HCT116 (cell line): ENCODE data around the gene NOL3.

Experiments used
- POLR2A ChIP-seq: IDR thresholded peaks from 2 replicates; pipeline ENCODE4 v1.7.0; 2011; ENCODE audit warnings: borderline replicate concordance; ENCODE audit not compliant: insufficient read depth, insufficient read length; ENCODE audit errors: extremely low read depth
- POLR2AphosphoS5 ChIP-seq: IDR thresholded peaks from 2 replicates; pipeline ENCODE4 v1.6.1; 2011; ENCODE audit warnings: mild to moderate bottlenecking, low read depth, low read length, moderate library complexity
- SIN3A ChIP-seq: IDR thresholded peaks from 2 replicates; pipeline ENCODE4 v1.6.1; 2012; ENCODE audit warnings: low read depth
- TF ChIP-seq, protein P1 (sequence below): IDR thresholded peaks from 2 replicates; pipeline ENCODE4 v1.6.1; 2012
- TF ChIP-seq, protein P2 (sequence below), 3 experiments: fragments of 200-600 bp in 1 of 3; sonication (generic) in 1 of 3; IDR thresholded peaks in 2 of 3; conservative IDR thresholded peaks in 1 of 3; 2 replicates each; pipeline ENCODE4 v1.5.1; 2012 to 2017; ENCODE audit warnings: low read depth in 2 of 3, low read length in 2 of 3, antibody characterized with exemption in 1 of 3, borderline replicate concordance in 1 of 3, control low read depth in 1 of 3, mild to moderate bottlenecking in 1 of 3, mixed read lengths in 1 of 3, mixed run types in 1 of 3, moderate library complexity in 1 of 3; ENCODE audit not compliant: insufficient read depth in 1 of 3

DNA sequence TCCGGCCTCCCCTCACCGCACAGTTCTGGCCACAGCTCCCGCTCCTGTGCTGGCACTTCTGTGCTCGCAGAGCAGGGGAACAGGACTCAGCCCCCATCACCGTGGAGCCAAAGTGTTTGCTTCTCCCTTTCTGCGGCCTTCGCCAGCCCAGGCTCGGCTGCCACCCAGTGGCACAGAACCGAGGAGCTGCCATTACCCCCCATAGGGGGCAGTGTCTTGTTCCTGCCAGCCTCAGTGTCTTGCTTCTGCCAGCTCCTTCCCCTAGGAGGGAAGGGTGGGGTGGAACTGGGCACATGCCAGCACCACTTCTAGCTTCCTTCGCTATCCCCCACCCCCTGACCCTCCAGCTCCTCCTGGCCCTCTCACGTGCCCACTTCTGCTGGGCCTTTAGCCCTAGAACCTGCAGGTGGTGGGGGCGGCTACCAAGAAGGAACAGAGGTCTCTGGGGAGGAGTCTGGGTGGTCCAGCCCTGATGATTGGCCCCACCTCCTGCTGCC is 27.9 kb downstream of the NOL3 start:
- TF ChIP-seq POLR2A (no peak), POLR2AphosphoS5 (no peak), SIN3A (no peak)
- TF ChIP-seq, protein P1, sequence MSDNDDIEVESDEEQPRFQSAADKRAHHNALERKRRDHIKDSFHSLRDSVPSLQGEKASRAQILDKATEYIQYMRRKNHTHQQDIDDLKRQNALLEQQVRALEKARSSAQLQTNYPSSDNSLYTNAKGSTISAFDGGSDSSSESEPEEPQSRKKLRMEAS: no peak
- TF ChIP-seq, protein P2, sequence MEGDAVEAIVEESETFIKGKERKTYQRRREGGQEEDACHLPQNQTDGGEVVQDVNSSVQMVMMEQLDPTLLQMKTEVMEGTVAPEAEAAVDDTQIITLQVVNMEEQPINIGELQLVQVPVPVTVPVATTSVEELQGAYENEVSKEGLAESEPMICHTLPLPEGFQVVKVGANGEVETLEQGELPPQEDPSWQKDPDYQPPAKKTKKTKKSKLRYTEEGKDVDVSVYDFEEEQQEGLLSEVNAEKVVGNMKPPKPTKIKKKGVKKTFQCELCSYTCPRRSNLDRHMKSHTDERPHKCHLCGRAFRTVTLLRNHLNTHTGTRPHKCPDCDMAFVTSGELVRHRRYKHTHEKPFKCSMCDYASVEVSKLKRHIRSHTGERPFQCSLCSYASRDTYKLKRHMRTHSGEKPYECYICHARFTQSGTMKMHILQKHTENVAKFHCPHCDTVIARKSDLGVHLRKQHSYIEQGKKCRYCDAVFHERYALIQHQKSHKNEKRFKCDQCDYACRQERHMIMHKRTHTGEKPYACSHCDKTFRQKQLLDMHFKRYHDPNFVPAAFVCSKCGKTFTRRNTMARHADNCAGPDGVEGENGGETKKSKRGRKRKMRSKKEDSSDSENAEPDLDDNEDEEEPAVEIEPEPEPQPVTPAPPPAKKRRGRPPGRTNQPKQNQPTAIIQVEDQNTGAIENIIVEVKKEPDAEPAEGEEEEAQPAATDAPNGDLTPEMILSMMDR (IDR thresholded peaks at IDR 0.05 in 2 of 3, conservative IDR thresholded peaks at IDR 0.05 in 1 of 3; ENCODE audit: borderline replicate concordance in 1 of 3, insufficient read depth in 1 of 3, low read depth in 2 of 3, low read length in 2 of 3): peak in 2 of 3 experiments; percentile 98; a peak in 4 of 6 replicates
